Breast epithelium (tissue), 4 donors: ENCODE results near the gene SCARB2. TPM values are rescaled to one million over a fixed set of nuclear protein-coding genes. Genes with fewer than 3 reads are reported as not detected.

Experiments
- DNase-seq, 2 donors: peaks; one replicate each; pipeline ENCODE4 v3.0.0-alpha.2; 2019; ENCODE audit warnings: low spot score in 2 of 2
- H3K27ac ChIP-seq, 2 donors: fragments of 200-600 bp; sonication (generic) in 1 of 2; one replicate each; pipeline ENCODE4 v1.5.1; 2016 to 2019; ENCODE audit warnings: mild to moderate bottlenecking in 1 of 2
- H3K27me3 ChIP-seq, 2 donors: fragments of 200-600 bp; sonication (generic) in 1 of 2; one replicate each; pipeline versions ENCODE4 v1.5.1 to v1.6.0; 2017 to 2019; ENCODE audit warnings: control low read depth in 1 of 2, mild to moderate bottlenecking in 1 of 2
- H3K36me3 ChIP-seq: fragments of 200-600 bp; one replicate; pipeline ENCODE4 v1.5.1; 2019
- H3K4me1 ChIP-seq, 2 donors: fragments of 200-600 bp; sonication (generic); one replicate each; pipeline ENCODE4 v1.5.1; 2016 to 2019; ENCODE audit warnings: control low read depth in 1 of 2
- H3K4me3 ChIP-seq, 3 donors: fragments of 200-600 bp; sonication (generic); 1 replicate in 2 of 3; 2 replicates in 1 of 3; pipeline ENCODE4 v1.5.1; 2016 to 2019; ENCODE audit warnings: mild to moderate bottlenecking in 3 of 3, moderate library complexity in 2 of 3
- H3K9me3 ChIP-seq, 2 donors: fragments of 200-600 bp; sonication (generic) in 1 of 2; one replicate each; pipeline ENCODE4 v1.5.1; 2016 to 2019; ENCODE audit warnings: control low read depth in 1 of 2
- CTCF ChIP-seq, 3 donors: fragments of 450-650 bp; IDR thresholded peaks; one replicate each; pipeline ENCODE4 v1.5.1; 2016 to 2017; ENCODE audit warnings: antibody characterized with exemption in 3 of 3, mild to moderate bottlenecking in 3 of 3, moderate library complexity in 3 of 3
- POLR2A ChIP-seq: fragments of 450-650 bp; IDR thresholded peaks from one replicate; pipeline ENCODE4 v1.6.1; 2016; ENCODE audit warnings: antibody characterized with exemption, mild to moderate bottlenecking, moderate library complexity
- POLR2AphosphoS5 ChIP-seq, 3 donors: sonication (generic); formaldehyde crosslinking; IDR thresholded peaks; one replicate each; pipeline ENCODE4 v1.6.1; 2017; ENCODE audit warnings: antibody characterized with exemption in 3 of 3
- intact Hi-C: fragments of 100-400 bp; cut with DNase I; formaldehyde crosslinking; loops from one replicate; pipeline ENCODE4 v1.15.1; 2023; ENCODE audit warnings: low total_unique reads
- total RNA-seq, 3 donors: library from RNA; depleted of rRNA; stranded (reverse); fragments of >200 nt; gene quantifications; one replicate each; pipeline ENCODE4 v1.1.0, GENCODE V29; 2016

SCARB2 gene
- total RNA-seq, 3 donors from 2014 or later = 148 to 231 (median 160) TPM

GRCh38 chr4:76216524-76216923 is 2.9 kb upstream of the SCARB2 start:
- Histone ChIP-seq H3K9me3 (no peaks in the 10 kb centered on the region), H3K36me3 (no peaks in the 10 kb centered on the region), H3K27me3 (no peaks in the 10 kb centered on the region), H3K27ac (peak overlapping the region; percentile 98 to 99), H3K4me1 (peaks cover 2 to 16% of the 10 kb centered on the region in 2 donors), H3K4me3 (no peak overlapping the region)
- TF ChIP-seq CTCF (IDR thresholded peaks at IDR 0.05) (no peak), POLR2A (no peak), POLR2AphosphoS5 (IDR thresholded peaks at IDR 0.05) (no peak)
- intact Hi-C loops = no loop called here
- DNase-seq = no peak

DNA sequence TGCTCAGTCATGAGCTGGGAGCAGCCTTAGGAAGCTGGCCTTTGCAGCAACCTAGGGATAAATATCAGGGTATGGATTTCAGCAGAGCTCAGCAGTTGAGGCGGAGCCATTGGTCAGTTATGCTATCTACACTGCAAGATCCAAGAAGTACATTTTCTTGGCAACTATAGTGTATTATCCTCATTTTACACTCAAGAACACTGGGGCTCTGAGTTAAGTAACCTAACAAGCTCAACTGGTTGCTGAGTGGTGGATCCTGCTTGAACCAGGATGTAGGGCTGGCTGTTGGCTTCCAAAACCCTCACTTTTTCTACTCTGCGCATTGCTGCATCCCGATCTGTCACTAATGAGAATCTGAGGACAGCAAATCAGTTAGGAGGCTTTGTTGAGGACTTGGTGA is 1.5 kb upstream of the SCARB2 start:
- Histone ChIP-seq H3K27ac (peak overlapping the region; percentile 98 to 99), H3K4me3 (peak overlapping the region in 1 of 3 donors; percentile 89), H3K9me3 (no peaks in the 10 kb centered on the region), H3K4me1 (peaks cover 2 to 31% of the 10 kb centered on the region in 2 donors), H3K36me3 (no peaks in the 10 kb centered on the region), H3K27me3 (no peaks in the 10 kb centered on the region)
- intact Hi-C loops = no loop called here
- DNase-seq = peak; percentile 57 to 68
- TF ChIP-seq POLR2AphosphoS5 (IDR thresholded peaks at IDR 0.05) (peak in 2 of 3 donors; percentile 36 to 75), CTCF (IDR thresholded peaks at IDR 0.05) (no peak)

DNA sequence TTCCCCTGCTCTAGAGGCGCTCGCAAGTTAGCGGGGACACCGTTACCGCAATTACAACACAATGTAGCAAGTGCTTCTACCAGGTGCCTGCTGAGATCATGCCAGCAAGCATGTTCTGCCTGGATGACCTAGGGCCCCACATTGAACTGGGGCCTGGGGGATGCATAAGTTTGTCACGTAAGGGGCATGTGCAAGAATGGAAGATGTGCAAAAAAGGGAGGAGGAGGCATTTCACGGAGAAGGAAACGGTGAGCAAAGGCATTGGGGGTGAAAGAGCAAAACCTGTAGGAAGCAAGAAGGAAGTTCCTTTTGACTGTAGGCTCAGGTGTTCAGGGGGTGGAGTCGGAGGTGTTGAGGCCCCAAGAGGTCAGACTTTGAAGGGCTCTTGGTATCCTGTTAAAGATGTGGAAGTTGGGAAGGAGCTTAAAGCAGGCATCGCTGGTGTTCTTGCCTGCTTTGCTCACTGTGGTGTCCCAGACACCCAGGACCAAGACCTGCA is 602 bp upstream of the SCARB2 start:
- Histone ChIP-seq H3K9me3 (no peaks in the 10 kb centered on the region), H3K4me1 (peaks cover 2 to 37% of the 10 kb centered on the region in 2 donors), H3K27me3 (no peaks in the 10 kb centered on the region), H3K36me3 (no peaks in the 10 kb centered on the region), H3K4me3 (peak overlapping the region; percentile 68 to 89 (median 74)), H3K27ac (peak overlapping the region; percentile 98 to 99)
- intact Hi-C loops = no loop called here
- no peak for DNase-seq
- TF ChIP-seq POLR2AphosphoS5 (IDR thresholded peaks at IDR 0.05) = peak in 1 of 3 donors; percentile 2
- TF ChIP-seq POLR2A = no peak

GRCh38 chr4:76212851-76213414 is 691 bp downstream of the SCARB2 start:
- Histone ChIP-seq H3K27ac (peak overlapping the region; percentile 98 to 99), H3K9me3 (no peaks in the 10 kb centered on the region)

More at GRCh38 chr4:76212851-76213414, 691 bp downstream of the SCARB2 start:
- no peak for DNase-seq
- Histone ChIP-seq H3K36me3 (no peaks in the 10 kb centered on the region), H3K4me3 (peak overlapping the region; percentile 68 to 89 (median 74)), H3K4me1 (peaks cover 2 to 40% of the 10 kb centered on the region in 2 donors), H3K27me3 (no peaks in the 10 kb centered on the region)
- TF ChIP-seq POLR2A (no peak), POLR2AphosphoS5 (IDR thresholded peaks at IDR 0.05) (peak in 1 of 3 donors; percentile 7), CTCF (IDR thresholded peaks at IDR 0.05) (no peak)
- intact Hi-C loops = no loop called here
